ENCODE results near the gene KAZN. TPM values are rescaled to one million over a fixed set of nuclear protein-coding genes. Genes with fewer than 3 reads are reported as not detected.

Gene KAZN
- total RNA-seq, 2 experiments from 2014 or later: 0.22 to 0.55 TPM

- Histone ChIP-seq H3K9me3 (ENCODE audit: control insufficient read depth in 1 of 2, insufficient read depth in 1 of 2, low read length in 2 of 2) (peaks cover 0 to 6% of the 10 kb centered on the region in 2 experiments), H3K4me3 (ENCODE audit: low read length) (no peak overlapping the region), H3K36me3 (ENCODE audit: insufficient read depth, low read length) (no peaks in the 10 kb centered on the region), H3K27me3 (ENCODE audit: control insufficient read depth in 1 of 2, insufficient read depth in 2 of 2, low read length in 2 of 2) (no peaks in the 10 kb centered on the region), H3K4me1 (ENCODE audit: insufficient read depth, low read length) (peaks cover 5% of the 10 kb centered on the region), H3K27ac (ENCODE audit: low read depth in 1 of 2, low read length in 2 of 2) (no peak overlapping the region)
- no peak for DNase-seq
- Mint-ChIP-seq H3K4me3 (no peak overlapping the region), H3K27me3 (peaks cover 13% of the 10 kb centered on the region), H3K27ac (no peak overlapping the region), H3K4me1 (ENCODE audit: low read depth) (no peaks in the 10 kb centered on the region), H3K9me3 (no peaks in the 10 kb centered on the region), H3K36me3 (ENCODE audit: low read depth) (no peaks in the 10 kb centered on the region)
- CTCF ChIA-PET: interaction anchor here (1.5 kb wide), 1 partner anchor 20 kb away, joined by 4 read pairs; no protein-coding TSS in a partner anchor
- no peak for ATAC-seq (ENCODE audit: poor library complexity)
- POLR2A ChIA-PET: interaction anchor here (0.7 kb wide), 1 partner anchor 8 kb away, joined by 3 read pairs; no protein-coding TSS in a partner anchor
- no peak for TF ChIP-seq CTCF (IDR thresholded peaks at IDR 0.05)
- intact Hi-C loops (cut with DNase I, micrococcal nuclease): no loop called here
Observed at GRCh38 chr1:15107911-15108310, 509.4 kb downstream of the KAZN start.

DNA sequence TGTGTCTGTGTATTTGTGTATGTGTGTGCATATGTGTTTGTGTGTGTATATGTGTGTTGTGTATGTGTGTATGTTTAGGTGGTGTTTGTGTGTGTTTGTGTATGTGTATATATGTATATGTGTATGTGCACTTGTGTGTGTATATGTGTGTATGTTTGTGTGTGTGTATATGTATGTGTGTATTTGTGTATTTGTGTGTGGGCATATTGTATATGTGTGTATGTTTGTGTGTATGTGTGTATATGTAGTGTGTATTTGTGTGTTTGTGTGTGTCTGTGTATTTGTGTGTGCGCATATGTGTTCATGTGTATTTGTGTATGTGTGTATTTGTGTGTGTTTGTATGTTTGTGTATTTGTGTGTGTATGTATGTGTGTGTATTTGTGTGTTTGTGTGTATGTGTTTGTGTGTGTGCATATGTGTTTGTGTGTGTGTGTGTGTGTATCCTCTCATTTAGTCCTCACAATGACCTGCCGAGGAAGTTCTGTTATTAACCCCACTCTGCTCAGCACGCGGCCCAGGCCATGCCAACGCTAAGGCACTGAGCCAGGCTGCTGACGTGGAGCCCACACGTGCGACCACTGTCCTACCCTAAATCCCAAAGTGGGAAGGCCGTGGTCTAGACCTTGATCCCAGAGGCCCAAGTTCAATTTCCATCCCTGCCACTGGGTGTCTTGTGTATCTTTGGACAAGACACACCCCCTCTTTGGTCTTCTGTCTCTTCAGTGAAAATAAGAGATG, 511.8 kb downstream of the KAZN start:
- CTCF ChIA-PET: no interaction called here
- Histone ChIP-seq H3K27me3 (ENCODE audit: control insufficient read depth in 1 of 2, insufficient read depth in 2 of 2, low read length in 2 of 2) (no peaks in the 10 kb centered on the region), H3K4me3 (ENCODE audit: low read length) (no peak overlapping the region), H3K36me3 (ENCODE audit: insufficient read depth, low read length) (no peaks in the 10 kb centered on the region), H3K4me1 (ENCODE audit: insufficient read depth, low read length) (peaks cover 5% of the 10 kb centered on the region), H3K9me3 (ENCODE audit: control insufficient read depth in 1 of 2, insufficient read depth in 1 of 2, low read length in 2 of 2) (peaks cover 0 to 3% of the 10 kb centered on the region in 2 experiments), H3K27ac (ENCODE audit: low read depth in 1 of 2, low read length in 2 of 2) (no peak overlapping the region)
- Mint-ChIP-seq H3K27me3 (peaks cover 9% of the 10 kb centered on the region), H3K36me3 (ENCODE audit: low read depth) (no peaks in the 10 kb centered on the region), H3K27ac (no peak overlapping the region), H3K4me1 (ENCODE audit: low read depth) (no peaks in the 10 kb centered on the region), H3K9me3 (no peaks in the 10 kb centered on the region), H3K4me3 (no peak overlapping the region)
- DNase-seq (no peak), ATAC-seq (ENCODE audit: poor library complexity) (no peak)
- POLR2A ChIA-PET: no interaction called here
- TF ChIP-seq CTCF (IDR thresholded peaks at IDR 0.05): no peak
- intact Hi-C loops (cut with DNase I, micrococcal nuclease): no loop called here

GRCh38 chr1:15110867-15111230, 512.4 kb downstream of the KAZN start:
- Mint-ChIP-seq H3K36me3 (ENCODE audit: low read depth) (no peaks in the 10 kb centered on the region), H3K4me1 (ENCODE audit: low read depth) (no peaks in the 10 kb centered on the region), H3K9me3 (no peaks in the 10 kb centered on the region), H3K27me3 (peaks cover 9% of the 10 kb centered on the region), H3K4me3 (no peak overlapping the region), H3K27ac (no peak overlapping the region)
- Histone ChIP-seq H3K4me1 (ENCODE audit: insufficient read depth, low read length) (peaks cover 5% of the 10 kb centered on the region), H3K27me3 (ENCODE audit: control insufficient read depth in 1 of 2, insufficient read depth in 2 of 2, low read length in 2 of 2) (no peaks in the 10 kb centered on the region), H3K27ac (ENCODE audit: low read depth in 1 of 2, low read length in 2 of 2) (no peak overlapping the region), H3K36me3 (ENCODE audit: insufficient read depth, low read length) (no peaks in the 10 kb centered on the region), H3K4me3 (ENCODE audit: low read length) (no peak overlapping the region), H3K9me3 (ENCODE audit: control insufficient read depth in 1 of 2, insufficient read depth in 1 of 2, low read length in 2 of 2) (peaks cover 0 to 3% of the 10 kb centered on the region in 2 experiments)
- ChIA-PET CTCF (no interaction called here), POLR2A (no interaction called here)
- DNase-seq: no peak
- no peak for TF ChIP-seq CTCF (IDR thresholded peaks at IDR 0.05)
- intact Hi-C loops (cut with DNase I, micrococcal nuclease): no loop called here
- ATAC-seq (ENCODE audit: poor library complexity): no peak

All from CD4-positive, alpha-beta T cell (primary cell).